Central memory CD8-positive, alpha-beta T cell (primary cell): Measurements from ENCODE around the gene OPTC.
"Not testable (repeated sequence)": the region's sequence is repeated elsewhere in the genome, so short reads cannot be mapped to it uniquely, and the experiment has no call there.

Source experiments
- ATAC-seq: fragments of 150-1000 bp; cut with Tn5 transposase; replicated peaks from 2 replicates; pipeline ENCODE4 v1.10.0; 2022; ENCODE audit warnings: mild to moderate bottlenecking, moderate FRiP score, moderate number of reproducible peaks; ENCODE audit not compliant: poor library complexity, severe bottlenecking; ENCODE audit errors: extremely low read depth
- DNase-seq, 2 donors: peaks; one replicate each; pipeline ENCODE4 v3.0.0; 2021; ENCODE audit warnings: low spot score in 2 of 2
- H3K27ac Mint-ChIP-seq: one replicate; pipeline ENCODE4 v1.8.0; 2022; ENCODE audit warnings: low read depth, mild to moderate bottlenecking, moderate library complexity, mixed read lengths
- H3K27me3 Mint-ChIP-seq: one replicate; pipeline ENCODE4 v1.8.0; 2022; ENCODE audit warnings: mixed read lengths
- H3K36me3 Mint-ChIP-seq: one replicate; pipeline ENCODE4 v1.8.0; 2022; ENCODE audit warnings: mild to moderate bottlenecking, moderate library complexity, mixed read lengths; ENCODE audit not compliant: insufficient read depth
- H3K4me1 Mint-ChIP-seq: one replicate; pipeline ENCODE4 v1.8.0; 2022; ENCODE audit warnings: mixed read lengths
- H3K4me3 Mint-ChIP-seq: one replicate; pipeline ENCODE4 v1.8.0; 2022; ENCODE audit warnings: mild to moderate bottlenecking, moderate library complexity, mixed read lengths
- H3K9me3 Mint-ChIP-seq: one replicate; pipeline ENCODE4 v1.8.0; 2022; ENCODE audit warnings: mixed read lengths

Gene OPTC

GRCh38 chr1:203493901-203494300, at the start of gene OPTC:
Gene OPTC, plus strand, starts transcription at chr1:203494153. Its CDS starts 1,853 bp downstream, at chr1:203496006.
- no peaks in the 10 kb centered on the region for H3K4me1 Mint-ChIP-seq
- ATAC-seq: no peak
- H3K4me3 Mint-ChIP-seq: no peak within 1 kb of the TSS
- DNase-seq: no peak
- H3K9me3 Mint-ChIP-seq: no peaks in the 10 kb centered on the region
- H3K27ac Mint-ChIP-seq: no peak within 1 kb of the TSS
- H3K36me3 Mint-ChIP-seq: peaks cover 3% of the 10 kb centered on the region
- H3K27me3 Mint-ChIP-seq: peaks cover 45% of the 10 kb centered on the region

- H3K4me1 Mint-ChIP-seq: no peaks in the 10 kb centered on the region
- no peak overlapping the region for H3K27ac Mint-ChIP-seq
- no peaks in the 10 kb centered on the region for H3K9me3 Mint-ChIP-seq
- DNase-seq (no peak), ATAC-seq (no peak)
- H3K27me3 Mint-ChIP-seq: peaks cover 48% of the 10 kb centered on the region
- no peak overlapping the region for H3K4me3 Mint-ChIP-seq
- peaks cover 1% of the 10 kb centered on the region for H3K36me3 Mint-ChIP-seq
Measured at GRCh38 chr1:203444171-203444576, 49.8 kb upstream of the OPTC start.

- H3K27me3 Mint-ChIP-seq: peaks cover 56% of the 10 kb centered on the region
- no peaks in the 10 kb centered on the region for H3K4me1 Mint-ChIP-seq
- no peak overlapping the region for H3K4me3 Mint-ChIP-seq
- DNase-seq (no peak), ATAC-seq (no peak)
- no peak overlapping the region for H3K27ac Mint-ChIP-seq
- peaks cover 3% of the 10 kb centered on the region for H3K36me3 Mint-ChIP-seq
- H3K9me3 Mint-ChIP-seq: no peaks in the 10 kb centered on the region
Measured at GRCh38 chr1:203447151-203447550, 46.8 kb upstream of the OPTC start.

- H3K27ac Mint-ChIP-seq, H3K36me3 Mint-ChIP-seq, H3K4me3 Mint-ChIP-seq, ATAC-seq, DNase-seq, H3K9me3 Mint-ChIP-seq, H3K4me1 Mint-ChIP-seq: not testable (repeated sequence)
- peaks cover 56% of the 10 kb centered on the region for H3K27me3 Mint-ChIP-seq
Measured at GRCh38 chr1:203447598-203447997, 46.4 kb upstream of the OPTC start.

GRCh38 chr1:203448521-203449061, 45.4 kb upstream of the OPTC start:
- no peaks in the 10 kb centered on the region for H3K9me3 Mint-ChIP-seq
- ATAC-seq: no peak
- peaks cover 3% of the 10 kb centered on the region for H3K36me3 Mint-ChIP-seq
- DNase-seq: no peak
- H3K27ac Mint-ChIP-seq: no peak overlapping the region
- no peak overlapping the region for H3K4me3 Mint-ChIP-seq
- H3K4me1 Mint-ChIP-seq: no peaks in the 10 kb centered on the region
- H3K27me3 Mint-ChIP-seq: peaks cover 56% of the 10 kb centered on the region

GRCh38 chr1:203450001-203450400, 44.0 kb upstream of the OPTC start:
- ATAC-seq (no peak), DNase-seq (no peak)
- Mint-ChIP-seq H3K27ac (no peak overlapping the region), H3K36me3 (peaks cover 3% of the 10 kb centered on the region), H3K4me1 (no peaks in the 10 kb centered on the region), H3K27me3 (peaks cover 60% of the 10 kb centered on the region), H3K4me3 (no peak overlapping the region), H3K9me3 (no peaks in the 10 kb centered on the region)

- no peak for DNase-seq
- Mint-ChIP-seq H3K27ac (no peak overlapping the region), H3K27me3 (peaks cover 65% of the 10 kb centered on the region), H3K4me3 (no peak overlapping the region), H3K9me3 (no peaks in the 10 kb centered on the region), H3K4me1 (no peaks in the 10 kb centered on the region), H3K36me3 (peaks cover 3% of the 10 kb centered on the region)
- ATAC-seq: no peak
Measured at GRCh38 chr1:203450479-203451149, 43.3 kb upstream of the OPTC start.

GRCh38 chr1:203451836-203452784, 41.8 kb upstream of the OPTC start:
- H3K36me3 Mint-ChIP-seq: peaks cover 3% of the 10 kb centered on the region
- DNase-seq: no peak
- peaks cover 77% of the 10 kb centered on the region for H3K27me3 Mint-ChIP-seq

GRCh38 chr1:203453016-203453415, 40.9 kb upstream of the OPTC start:
- ATAC-seq (no peak), DNase-seq (no peak)
- Mint-ChIP-seq H3K27ac (no peak overlapping the region), H3K36me3 (peaks cover 3% of the 10 kb centered on the region), H3K9me3 (no peaks in the 10 kb centered on the region), H3K4me3 (no peak overlapping the region), H3K4me1 (no peaks in the 10 kb centered on the region), H3K27me3 (peaks cover 77% of the 10 kb centered on the region)

More at GRCh38 chr1:203451836-203452784, 41.8 kb upstream of the OPTC start:
- Mint-ChIP-seq H3K9me3 (no peaks in the 10 kb centered on the region), H3K4me1 (no peaks in the 10 kb centered on the region), H3K27ac (no peak overlapping the region), H3K4me3 (no peak overlapping the region)
- ATAC-seq: no peak

GRCh38 chr1:203453616-203454015, 40.3 kb upstream of the OPTC start:
- no peaks in the 10 kb centered on the region for H3K4me1 Mint-ChIP-seq
- no peak overlapping the region for H3K4me3 Mint-ChIP-seq
- no peak overlapping the region for H3K27ac Mint-ChIP-seq
- no peaks in the 10 kb centered on the region for H3K9me3 Mint-ChIP-seq
- DNase-seq (no peak), ATAC-seq (no peak)
- peaks cover 3% of the 10 kb centered on the region for H3K36me3 Mint-ChIP-seq
- H3K27me3 Mint-ChIP-seq: peaks cover 76% of the 10 kb centered on the region

- ATAC-seq (no peak), DNase-seq (no peak)
- peaks cover 3% of the 10 kb centered on the region for H3K36me3 Mint-ChIP-seq
- no peaks in the 10 kb centered on the region for H3K4me1 Mint-ChIP-seq
- H3K9me3 Mint-ChIP-seq: no peaks in the 10 kb centered on the region
- H3K4me3 Mint-ChIP-seq: no peak overlapping the region
- peaks cover 76% of the 10 kb centered on the region for H3K27me3 Mint-ChIP-seq
- H3K27ac Mint-ChIP-seq: no peak overlapping the region
Measured at GRCh38 chr1:203454986-203455471, 38.9 kb upstream of the OPTC start.

GRCh38 chr1:203455706-203456105, 38.2 kb upstream of the OPTC start:
- Mint-ChIP-seq H3K9me3 (no peaks in the 10 kb centered on the region), H3K27ac (no peak overlapping the region), H3K4me1 (no peaks in the 10 kb centered on the region), H3K27me3 (peaks cover 76% of the 10 kb centered on the region), H3K36me3 (peaks cover 3% of the 10 kb centered on the region), H3K4me3 (no peak overlapping the region)
- no peak for DNase-seq
- ATAC-seq: no peak
